Brain pericyte (primary cell): ENCODE data around the gene KHDC4.

Experiments used
- DNase-seq: peaks from one replicate; pipeline ENCODE4 v3.0.0-alpha.2; 2012; ENCODE audit warnings: low read depth, low spot score

Gene KHDC4

DNA sequence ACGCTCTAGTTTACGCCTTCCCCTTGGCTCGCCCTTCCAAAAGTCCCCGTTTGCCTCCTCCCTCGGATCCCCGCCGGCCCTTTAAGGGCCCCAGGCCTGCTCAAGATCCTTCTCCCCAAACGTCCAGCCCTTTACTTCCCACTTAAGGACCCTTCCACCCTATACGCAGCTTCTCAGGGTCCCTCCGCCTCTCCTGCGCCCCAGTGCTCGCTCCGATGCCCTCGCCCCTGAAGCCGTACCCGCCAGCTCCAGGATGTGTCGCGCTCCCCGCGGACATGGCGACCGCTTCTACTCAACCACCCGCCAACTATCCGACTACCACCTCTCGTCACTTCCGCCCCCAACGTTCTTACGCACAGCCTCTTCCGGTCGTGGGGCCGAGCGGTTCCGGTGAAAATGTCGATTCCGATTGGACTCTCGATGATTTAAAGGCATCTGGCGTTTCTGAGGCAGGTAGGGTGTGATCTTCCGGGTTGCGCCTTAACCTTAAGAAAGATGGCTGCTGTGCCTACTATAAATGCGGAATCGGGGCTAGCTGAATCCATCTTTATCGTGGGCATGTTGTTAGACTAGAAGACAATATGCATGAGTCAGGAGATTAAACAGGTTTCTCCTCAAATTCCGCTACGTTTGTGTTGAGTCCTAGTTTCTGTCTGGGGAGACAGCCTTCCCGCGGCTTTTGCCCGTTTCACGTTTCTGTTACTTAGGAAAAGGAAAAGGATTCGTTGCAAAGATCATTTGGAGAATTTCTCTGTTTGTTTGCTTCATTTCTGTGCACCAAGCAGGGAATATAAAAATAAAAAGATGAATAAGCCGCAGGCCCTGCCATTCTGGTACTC, at the start of gene KHDC4:
Gene KHDC4 (minus strand): TSS at position 317 of the 839 bp plus-strand sequence. CDS start 40 bp downstream, at position 277.
- DNase-seq = peak; percentile 88

DNA sequence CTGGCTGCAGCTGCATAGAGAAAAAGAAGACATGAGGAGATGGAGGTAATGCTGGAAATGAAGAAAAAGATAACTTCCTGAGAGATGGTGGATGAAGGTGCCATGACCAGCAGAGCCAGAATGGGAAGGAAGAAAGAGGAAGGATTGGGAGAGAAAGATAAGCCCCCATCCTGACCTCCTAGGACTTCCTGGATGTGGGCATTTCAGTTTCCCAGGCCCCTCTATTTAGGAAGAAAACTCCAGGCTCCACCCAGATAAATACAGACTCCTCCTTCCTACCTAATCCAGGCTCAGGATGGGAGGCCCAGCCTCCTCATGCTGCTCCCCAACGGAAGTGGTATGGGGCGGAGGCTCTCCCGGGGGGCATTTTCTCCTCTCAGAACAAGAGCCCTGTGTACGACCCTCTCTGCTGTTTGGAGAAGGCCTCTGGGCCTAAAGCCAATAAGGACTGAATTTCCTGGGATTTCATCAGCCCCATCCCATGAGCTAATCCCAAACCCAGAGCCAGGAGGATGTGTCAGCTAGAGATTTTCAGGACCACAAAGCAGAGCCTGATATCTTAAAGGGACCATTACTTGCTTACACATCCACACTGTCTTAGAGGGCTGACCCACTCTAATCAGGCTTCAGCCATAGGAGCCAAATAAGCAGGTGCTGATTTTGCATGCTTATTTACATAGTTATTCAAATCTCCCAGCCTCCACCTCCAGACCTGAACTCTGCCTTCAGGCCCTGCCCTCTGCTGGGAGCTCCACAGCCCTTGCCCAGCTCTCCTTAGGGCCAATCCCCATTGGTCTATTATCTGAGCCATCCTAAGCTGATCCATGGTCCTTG, 49.2 kb upstream of the KHDC4 start:
- no peak for DNase-seq

GRCh38 chr1:155982106-155982505, 47.9 kb upstream of the KHDC4 start:
- no peak for DNase-seq

DNA sequence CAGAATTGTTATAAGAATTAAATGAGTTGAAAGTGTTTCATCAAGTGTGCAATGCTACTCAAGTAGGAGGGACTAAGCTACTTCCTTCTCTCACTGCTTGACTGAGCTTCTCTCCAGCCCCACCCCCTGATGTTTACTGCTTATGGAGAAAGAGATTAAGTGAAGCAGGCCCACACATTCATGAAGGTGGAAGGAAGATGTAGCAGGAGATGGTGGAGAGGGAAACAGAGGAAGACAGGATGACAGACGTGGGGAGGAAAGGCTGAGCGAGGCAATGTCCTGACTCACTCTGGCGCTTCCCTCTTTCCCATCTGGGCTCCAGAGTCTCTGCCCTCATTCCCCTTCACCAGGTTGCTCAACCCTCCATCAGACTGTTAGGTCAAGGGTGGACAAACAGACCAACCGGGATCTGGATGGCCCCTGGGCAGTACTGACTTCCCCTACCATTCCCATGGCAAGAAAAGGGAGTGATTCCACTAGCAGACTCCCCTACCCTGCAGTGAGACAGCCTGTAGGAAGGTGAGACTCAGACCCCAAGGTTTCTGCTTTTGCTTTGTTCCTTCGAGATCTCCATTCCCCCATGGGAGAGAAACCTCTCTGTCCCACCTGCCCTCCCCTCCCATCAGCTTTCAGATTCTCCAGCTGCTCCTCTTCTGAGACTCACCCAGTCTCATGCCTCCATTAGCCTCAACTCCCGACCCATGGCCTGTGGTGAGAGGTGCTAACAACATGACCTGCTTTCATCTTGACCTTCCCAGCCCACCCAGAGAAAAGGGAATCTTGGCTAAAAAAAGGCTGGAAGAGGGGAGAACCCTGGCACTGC, 47.3 kb upstream of the KHDC4 start:
- DNase-seq = no peak

- DNase-seq = no peak
Observed at GRCh38 chr1:155979597-155980343, 45.6 kb upstream of the KHDC4 start.

DNA sequence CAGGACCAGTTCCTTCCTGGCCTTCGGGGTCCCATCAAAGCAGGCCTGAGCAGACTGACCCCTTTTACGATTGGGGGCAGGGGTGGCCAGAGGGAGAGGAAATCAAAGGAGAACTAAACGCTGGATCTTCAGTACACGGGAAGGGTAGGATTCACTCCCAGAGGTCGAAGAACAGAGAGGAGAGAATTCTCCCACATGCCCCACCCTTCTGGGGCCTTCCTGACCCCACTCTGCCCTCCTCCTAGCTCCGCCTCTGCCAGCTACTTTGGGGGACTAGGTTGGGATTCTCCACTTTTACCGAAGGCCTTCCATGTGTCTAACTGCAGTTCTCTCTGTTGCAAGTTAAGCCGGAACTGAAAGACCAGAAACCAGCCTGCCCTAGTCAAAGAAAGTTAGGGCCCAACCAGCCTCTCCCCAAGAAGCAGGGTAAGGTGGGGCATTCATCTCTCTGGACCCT, 44.8 kb upstream of the KHDC4 start:
- no peak for DNase-seq

- DNase-seq = no peak
Observed at GRCh38 chr1:155978325-155978972, 44.2 kb upstream of the KHDC4 start, which contains the start of gene ARHGEF2. ARHGEF2 (minus strand) TSS chr1:155978547; CDS start chr1:155978427, 120 bp downstream.

DNA sequence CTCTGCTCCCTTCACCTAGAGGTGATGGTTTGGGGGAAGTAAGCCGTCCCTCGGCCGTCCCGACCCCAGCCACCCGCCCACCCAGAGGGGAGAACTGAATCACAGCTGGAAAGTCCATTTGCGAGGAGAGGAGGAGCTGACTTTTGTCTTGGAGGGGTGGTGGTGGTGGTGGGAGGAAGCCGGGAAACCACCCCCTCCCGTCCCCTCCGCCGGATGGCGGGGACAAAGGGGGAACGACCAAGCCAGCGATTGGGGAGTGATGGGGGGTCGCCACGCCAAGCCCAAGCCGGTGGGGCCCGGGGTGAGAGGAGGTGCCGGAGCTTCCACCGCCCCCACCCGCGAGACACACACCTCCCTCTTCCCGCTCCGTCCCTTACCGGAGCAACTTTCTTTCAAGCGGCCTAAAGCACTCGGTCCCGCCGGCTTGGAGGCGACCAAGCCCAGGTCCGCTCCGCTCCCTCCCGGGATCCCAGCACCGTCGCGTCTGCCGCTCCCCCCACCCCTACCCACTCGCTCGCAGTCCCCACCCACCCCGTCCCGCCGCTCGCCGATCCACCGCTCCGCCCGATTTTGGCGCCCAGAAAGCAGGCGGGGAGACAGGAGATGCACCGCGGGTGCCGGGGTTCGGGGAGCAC, 43.6 kb upstream of the KHDC4 start:
- no peak for DNase-seq

DNA sequence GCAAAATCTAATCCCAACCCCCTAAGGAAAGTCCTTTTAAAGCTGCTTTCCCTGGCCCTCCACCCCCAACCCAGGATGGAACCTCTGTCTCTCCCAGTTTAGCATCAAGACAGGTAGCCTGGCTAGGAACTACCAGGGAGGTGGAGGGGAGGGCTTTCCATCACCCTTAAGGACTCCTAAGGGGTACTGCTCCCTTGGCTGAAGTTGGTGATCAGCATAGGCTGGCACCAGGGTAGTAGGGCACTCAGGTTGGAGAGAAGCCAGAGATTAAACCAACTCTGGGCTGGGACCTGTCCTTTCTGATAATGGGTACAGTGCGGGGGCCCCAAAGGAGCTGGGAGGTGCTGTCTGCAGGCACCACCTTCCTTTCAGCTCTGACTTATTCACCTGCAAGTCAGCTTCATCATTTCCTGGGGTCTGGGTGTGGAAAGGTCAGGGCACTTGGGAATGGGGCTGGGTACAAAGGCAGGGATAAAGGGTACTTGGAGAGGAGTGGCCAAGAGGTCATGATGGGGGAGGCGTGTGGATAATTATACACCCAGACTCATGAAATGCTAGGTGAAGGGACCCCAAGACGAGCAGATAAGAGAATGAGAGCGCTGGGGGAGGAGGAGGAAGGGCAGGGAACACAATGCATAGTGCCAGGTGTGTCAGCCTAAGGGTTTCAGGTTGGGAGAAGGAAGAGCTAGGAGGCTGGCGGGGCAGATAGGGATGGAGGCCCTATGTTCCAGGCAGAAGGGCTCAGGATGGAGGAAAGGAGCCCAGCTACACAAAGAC, 42.9 kb upstream of the KHDC4 start:
- no peak for DNase-seq

- DNase-seq = no peak
Observed at GRCh38 chr1:155976062-155976912, 42.1 kb upstream of the KHDC4 start.

GRCh38 chr1:155975375-155976061, 41.3 kb upstream of the KHDC4 start:
- DNase-seq = no peak

DNA sequence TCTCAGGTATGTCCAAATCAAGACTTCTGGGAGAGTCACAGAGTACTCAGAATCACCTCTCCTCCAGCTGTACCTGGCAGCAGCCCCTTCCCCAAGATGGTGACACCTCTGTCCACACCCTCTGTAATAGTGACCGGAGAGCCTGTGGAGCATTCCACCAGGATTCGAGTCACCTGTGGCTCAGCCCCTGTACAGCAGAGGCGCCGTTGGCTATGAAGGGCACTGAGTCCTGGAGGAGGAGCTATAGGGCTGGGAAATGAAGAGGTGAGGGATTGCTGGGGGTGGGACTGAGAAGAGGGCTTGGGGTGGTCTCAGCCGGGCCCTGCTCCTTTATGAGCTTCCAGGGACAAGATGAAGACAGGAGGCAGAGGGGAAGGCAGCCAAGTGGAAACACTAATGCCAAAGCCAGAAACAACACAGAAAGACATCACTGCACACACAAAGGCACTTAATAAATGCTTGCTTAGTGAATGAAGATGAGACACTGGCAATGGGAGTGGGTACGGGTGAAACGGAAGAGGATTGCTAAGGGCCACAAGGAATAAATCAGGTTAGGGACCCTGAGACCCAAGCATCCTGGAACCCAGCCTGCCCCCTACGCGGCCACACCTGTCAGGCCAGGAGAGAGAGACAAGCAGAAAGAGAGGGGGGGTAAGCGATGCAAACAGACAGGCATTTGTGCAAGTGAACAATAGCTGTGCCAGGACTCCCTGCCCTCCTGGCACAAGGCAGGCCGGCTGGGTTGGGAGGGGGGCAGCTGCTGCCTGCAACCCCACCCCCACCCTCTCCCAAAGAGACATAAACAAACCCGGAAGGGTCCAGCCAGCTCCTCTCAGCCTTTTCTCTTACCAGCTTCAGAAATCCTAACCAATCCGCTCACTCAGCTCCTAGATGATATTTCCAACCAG, 40.2 kb upstream of the KHDC4 start:
- no peak for DNase-seq

DNA sequence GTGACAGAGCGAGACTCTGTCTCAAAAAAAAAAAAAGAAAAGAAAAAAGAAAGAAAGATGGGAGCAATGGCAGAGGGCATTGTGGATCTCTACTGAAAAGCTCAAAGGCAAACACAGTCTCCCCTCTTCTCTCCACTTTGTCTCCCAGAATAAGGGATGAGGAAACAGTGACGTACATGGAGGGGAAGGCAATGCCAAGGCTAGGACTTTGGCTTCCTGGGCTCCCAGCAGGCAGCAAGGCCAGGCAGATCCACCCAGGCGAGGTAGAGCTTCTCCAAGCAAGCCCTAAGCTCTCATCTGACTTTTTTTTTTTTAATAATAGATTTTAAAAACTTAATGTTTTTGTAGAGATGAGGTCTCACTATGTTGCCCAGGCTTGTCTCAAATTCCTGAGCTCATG, 39.5 kb upstream of the KHDC4 start:
- no peak for DNase-seq

DNA sequence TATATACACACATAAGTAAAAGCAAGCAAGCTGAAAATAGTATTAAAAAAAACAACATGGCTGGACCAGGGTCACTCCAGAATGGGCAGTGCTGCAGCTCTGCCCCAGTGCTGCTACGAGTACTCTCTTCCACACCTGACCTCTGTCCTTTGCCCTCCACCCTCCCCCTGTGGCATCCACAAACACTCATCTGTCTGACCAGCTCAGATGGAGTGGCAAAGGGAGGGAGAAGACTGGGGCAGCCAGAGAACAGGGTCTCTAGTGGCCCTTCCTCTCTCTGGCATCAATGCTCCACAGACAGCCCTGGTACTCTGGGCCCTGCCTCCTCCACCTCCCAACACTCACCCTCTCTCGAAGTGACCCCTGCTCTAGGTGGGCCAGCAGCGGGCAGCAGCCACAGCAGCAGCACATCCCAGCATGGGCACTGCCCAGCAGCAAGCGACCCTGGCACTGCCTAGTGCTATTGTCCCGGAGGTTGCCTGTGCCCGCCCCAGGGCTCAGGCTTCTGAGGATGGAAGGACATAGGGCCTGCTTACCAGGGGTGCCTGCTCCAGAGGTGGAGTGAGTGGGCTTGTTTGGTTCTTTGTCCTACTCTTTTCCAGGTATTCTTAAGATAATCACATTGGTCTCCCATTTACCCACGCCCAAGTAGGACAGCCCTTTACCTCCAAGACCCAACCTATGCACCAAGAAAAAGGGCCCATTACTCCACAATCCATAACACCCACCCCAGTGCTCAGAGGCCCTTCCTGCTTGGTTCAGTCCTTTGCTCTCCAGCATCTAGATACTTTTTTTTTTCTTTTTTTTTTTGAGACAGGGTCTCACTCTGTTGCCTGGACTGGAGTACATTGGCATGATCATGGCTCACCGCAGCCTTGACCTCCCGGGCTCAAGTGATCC, 37.9 kb upstream of the KHDC4 start:
- DNase-seq = no peak

DNA sequence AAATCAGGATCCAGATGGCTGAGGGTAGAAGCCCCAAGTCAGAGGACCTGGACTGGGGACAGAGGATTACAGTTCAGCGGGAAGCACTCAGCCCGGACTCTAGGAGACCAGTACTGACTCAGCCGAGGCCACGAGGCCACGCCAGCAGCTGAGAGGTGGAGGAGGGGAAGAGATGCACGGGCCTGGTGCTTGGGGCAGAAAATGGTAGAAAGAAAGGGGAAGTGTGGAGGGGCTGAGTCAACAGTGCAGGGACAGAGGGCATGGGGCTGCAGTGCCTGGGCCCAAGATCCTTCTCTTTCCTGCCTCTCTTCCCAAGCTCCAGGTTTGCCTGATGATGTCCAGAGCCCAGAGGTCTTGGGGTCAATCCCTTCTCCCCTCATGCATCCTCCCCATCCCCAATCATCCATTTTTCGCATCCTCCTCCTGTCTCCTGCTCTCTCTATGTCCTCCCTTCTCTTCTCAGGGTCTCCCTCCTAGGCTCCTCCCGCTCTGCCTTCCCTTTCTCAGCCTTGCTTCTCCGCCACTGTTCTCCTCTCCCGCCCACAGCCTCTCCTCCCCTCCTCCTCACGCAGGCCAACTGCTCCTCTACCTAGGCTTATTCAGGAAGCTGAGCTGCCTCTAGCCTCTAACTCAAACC, 36.4 kb upstream of the KHDC4 start:
- no peak for DNase-seq
